NCI-H1092 (cell line): ENCODE results near the gene SLC25A47.
A peak's percentile ranks its signal among the peaks of the same experiment; 100 is the strongest.
"Not testable (repeated sequence)": the region's sequence is repeated elsewhere in the genome, so short reads cannot be mapped to it uniquely, and the experiment has no call there.

Experiments
- DNase-seq: peaks from one replicate; lab custom pipeline; 2025; lab: John Stamatoyannopoulos, UW

SLC25A47 gene

GRCh38 chr14:100290607-100291304 is 32.4 kb upstream of the SLC25A47 start:
- DNase-seq: no peak

GRCh38 chr14:100291305-100292075 is 31.6 kb upstream of the SLC25A47 start:
- DNase-seq: no peak

GRCh38 chr14:100292301-100292775 is 30.8 kb upstream of the SLC25A47 start:
- DNase-seq: no peak

- DNase-seq: no peak
These were observed 30.2 kb upstream of the SLC25A47 start for GRCh38 chr14:100292776-100293461.

GRCh38 chr14:100293497-100294212 is 29.5 kb upstream of the SLC25A47 start:
- DNase-seq: no peak

- DNase-seq: no peak
These were observed 28.8 kb upstream of the SLC25A47 start for GRCh38 chr14:100294213-100294962.

- no peak for DNase-seq
These were observed 28.2 kb upstream of the SLC25A47 start for GRCh38 chr14:100294963-100295330.

GRCh38 chr14:100295376-100296105 is 27.6 kb upstream of the SLC25A47 start:
- DNase-seq: no peak

GRCh38 chr14:100296106-100296651 is 27.0 kb upstream of the SLC25A47 start:
- DNase-seq: no peak

GRCh38 chr14:100296729-100297128 is 26.4 kb upstream of the SLC25A47 start:
- DNase-seq: not testable (repeated sequence)

GRCh38 chr14:100297320-100298300 is 25.5 kb upstream of the SLC25A47 start:
- DNase-seq: no peak

- no peak for DNase-seq
These were observed 24.4 kb upstream of the SLC25A47 start for GRCh38 chr14:100298551-100299237.

GRCh38 chr14:100299238-100299560 is 23.9 kb upstream of the SLC25A47 start:
- DNase-seq: no peak

- DNase-seq: no peak
These were observed 20.5 kb upstream of the SLC25A47 start for GRCh38 chr14:100302616-100303015.

- DNase-seq: no peak
These were observed 20.0 kb upstream of the SLC25A47 start for GRCh38 chr14:100303179-100303578.

- no peak for DNase-seq
These were observed 19.2 kb upstream of the SLC25A47 start for GRCh38 chr14:100303925-100304324.

- peak; percentile 55 for DNase-seq
These were observed 18.3 kb upstream of the SLC25A47 start for GRCh38 chr14:100304825-100305323.

- DNase-seq: no peak
These were observed 17.6 kb upstream of the SLC25A47 start for GRCh38 chr14:100305324-100306100.
